ENCODE data around the gene RERE.

Gene RERE

DNA sequence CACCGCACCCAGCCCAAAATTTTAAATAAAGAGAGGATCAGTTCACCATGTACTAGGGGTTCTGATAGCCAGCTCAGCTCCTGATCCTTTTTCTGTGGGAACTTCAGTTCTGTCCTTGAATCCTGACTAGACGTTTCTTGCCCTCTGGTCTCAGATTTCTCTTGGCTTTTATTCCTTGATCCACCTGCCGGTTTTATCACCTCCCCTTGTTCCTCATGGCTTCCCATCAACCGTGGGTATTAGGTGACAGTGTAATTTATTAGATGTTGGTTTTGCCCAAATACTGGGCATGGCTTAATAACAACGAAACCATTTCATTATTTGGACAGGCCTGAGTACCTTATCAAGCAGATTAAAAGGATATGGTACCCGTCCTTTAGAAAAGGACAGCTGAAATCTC is 477.0 kb downstream of the RERE start:
- H3K27ac ChIP-seq (ENCODE audit: extremely low read depth, low read depth, low read length) = no peak overlapping the region
- no peaks in the 10 kb centered on the region for H3K9me3 ChIP-seq (ENCODE audit: control insufficient read depth, insufficient read depth, low read depth, low read length)
- no peak for TF ChIP-seq ZNF843 (tag by site-specific recombination; IDR thresholded peaks at IDR 0.05)
- no peak for TF ChIP-seq ZNF133 (tag by site-specific recombination; IDR thresholded peaks at IDR 0.05)
- TF ChIP-seq, protein P1, sequence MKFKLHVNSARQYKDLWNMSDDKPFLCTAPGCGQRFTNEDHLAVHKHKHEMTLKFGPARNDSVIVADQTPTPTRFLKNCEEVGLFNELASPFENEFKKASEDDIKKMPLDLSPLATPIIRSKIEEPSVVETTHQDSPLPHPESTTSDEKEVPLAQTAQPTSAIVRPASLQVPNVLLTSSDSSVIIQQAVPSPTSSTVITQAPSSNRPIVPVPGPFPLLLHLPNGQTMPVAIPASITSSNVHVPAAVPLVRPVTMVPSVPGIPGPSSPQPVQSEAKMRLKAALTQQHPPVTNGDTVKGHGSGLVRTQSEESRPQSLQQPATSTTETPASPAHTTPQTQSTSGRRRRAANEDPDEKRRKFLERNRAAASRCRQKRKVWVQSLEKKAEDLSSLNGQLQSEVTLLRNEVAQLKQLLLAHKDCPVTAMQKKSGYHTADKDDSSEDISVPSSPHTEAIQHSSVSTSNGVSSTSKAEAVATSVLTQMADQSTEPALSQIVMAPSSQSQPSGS (tag by site-specific recombination; IDR thresholded peaks at IDR 0.05; ENCODE audit: low read depth) = no peak
- TF ChIP-seq GLI4 (tag by site-specific recombination; IDR thresholded peaks at IDR 0.05) = no peak
- no peak overlapping the region for H3K4me3 ChIP-seq (ENCODE audit: low read depth, low read length)
- H3K4me1 ChIP-seq (ENCODE audit: control insufficient read depth, insufficient read depth, low read length) = peaks cover 3% of the 10 kb centered on the region; the same call in 1 of the 2 replicates
- no peaks in the 10 kb centered on the region for H3K36me3 ChIP-seq (ENCODE audit: control insufficient read depth in 2 of 2, insufficient read depth in 1 of 2, low read length in 2 of 2)
- CTCF ChIA-PET = interaction anchor here (0.8 kb wide), 1 partner anchor 671 kb away, joined by 6 read pairs; no protein-coding TSS in a partner anchor
- POLR2A ChIA-PET = no interaction called here

DNA sequence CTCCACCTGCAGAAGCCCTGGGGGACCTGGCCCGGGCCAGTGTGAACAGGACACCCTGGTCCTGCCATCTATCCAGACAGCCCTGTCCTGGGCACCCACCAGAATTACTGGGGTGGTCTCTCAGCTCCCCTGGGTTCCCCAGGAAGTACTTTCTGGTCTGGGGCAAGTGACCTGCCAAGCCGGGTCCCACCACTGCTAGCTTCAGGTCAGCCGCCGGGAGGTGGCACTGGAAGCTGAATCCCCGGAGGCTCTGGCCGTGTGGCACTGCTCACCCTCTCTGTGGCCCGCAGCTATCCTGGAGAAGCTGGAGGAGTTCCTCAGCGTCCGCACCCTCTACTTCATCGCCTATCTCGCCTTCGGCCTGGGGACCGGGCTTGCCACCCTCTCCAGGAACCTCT is 478.2 kb downstream of the RERE start:
- Histone ChIP-seq H3K36me3 (ENCODE audit: control insufficient read depth in 2 of 2, insufficient read depth in 1 of 2, low read length in 2 of 2) (no peaks in the 10 kb centered on the region), H3K4me1 (ENCODE audit: control insufficient read depth, insufficient read depth, low read length) (peaks cover 3% of the 10 kb centered on the region; the same call in 1 of the 2 replicates), H3K4me3 (ENCODE audit: low read depth, low read length) (no peak overlapping the region), H3K9me3 (ENCODE audit: control insufficient read depth, insufficient read depth, low read depth, low read length) (no peaks in the 10 kb centered on the region), H3K27ac (ENCODE audit: extremely low read depth, low read depth, low read length) (no peak overlapping the region)
- TF ChIP-seq GLI2 (tag by site-specific recombination; IDR thresholded peaks at IDR 0.05; ENCODE audit: borderline replicate concordance, low read depth) = no peak
- TF ChIP-seq, protein P2, sequence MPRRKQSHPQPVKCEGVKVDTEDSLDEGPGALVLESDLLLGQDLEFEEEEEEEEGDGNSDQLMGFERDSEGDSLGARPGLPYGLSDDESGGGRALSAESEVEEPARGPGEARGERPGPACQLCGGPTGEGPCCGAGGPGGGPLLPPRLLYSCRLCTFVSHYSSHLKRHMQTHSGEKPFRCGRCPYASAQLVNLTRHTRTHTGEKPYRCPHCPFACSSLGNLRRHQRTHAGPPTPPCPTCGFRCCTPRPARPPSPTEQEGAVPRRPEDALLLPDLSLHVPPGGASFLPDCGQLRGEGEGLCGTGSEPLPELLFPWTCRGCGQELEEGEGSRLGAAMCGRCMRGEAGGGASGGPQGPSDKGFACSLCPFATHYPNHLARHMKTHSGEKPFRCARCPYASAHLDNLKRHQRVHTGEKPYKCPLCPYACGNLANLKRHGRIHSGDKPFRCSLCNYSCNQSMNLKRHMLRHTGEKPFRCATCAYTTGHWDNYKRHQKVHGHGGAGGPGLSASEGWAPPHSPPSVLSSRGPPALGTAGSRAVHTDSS (tag by site-specific recombination; IDR thresholded peaks at IDR 0.05) = no peak
- no peak for TF ChIP-seq ZNF768 (tag by site-specific recombination; IDR thresholded peaks at IDR 0.05)
- no peak for TF ChIP-seq ZNF658 (tag by site-specific recombination; IDR thresholded peaks at IDR 0.05)
- no peak for TF ChIP-seq ZNF549 (tag by site-specific recombination; IDR thresholded peaks at IDR 0.05)
- TF ChIP-seq ZNF701 (tag by site-specific recombination; IDR thresholded peaks at IDR 0.05) = no peak
- TF ChIP-seq ZNF266 (tag by site-specific recombination; IDR thresholded peaks at IDR 0.05; ENCODE audit: low read depth) = no peak
- ChIA-PET CTCF (interaction anchor here (0.7 to 1.0 kb wide), 2 partner anchors 11 to 357 kb away, joined by 3 read pairs; no protein-coding TSS in a partner anchor), POLR2A (interaction anchor here (0.6 kb wide), 1 partner anchor 64 kb away, joined by 4 read pairs; no protein-coding TSS in a partner anchor)

DNA sequence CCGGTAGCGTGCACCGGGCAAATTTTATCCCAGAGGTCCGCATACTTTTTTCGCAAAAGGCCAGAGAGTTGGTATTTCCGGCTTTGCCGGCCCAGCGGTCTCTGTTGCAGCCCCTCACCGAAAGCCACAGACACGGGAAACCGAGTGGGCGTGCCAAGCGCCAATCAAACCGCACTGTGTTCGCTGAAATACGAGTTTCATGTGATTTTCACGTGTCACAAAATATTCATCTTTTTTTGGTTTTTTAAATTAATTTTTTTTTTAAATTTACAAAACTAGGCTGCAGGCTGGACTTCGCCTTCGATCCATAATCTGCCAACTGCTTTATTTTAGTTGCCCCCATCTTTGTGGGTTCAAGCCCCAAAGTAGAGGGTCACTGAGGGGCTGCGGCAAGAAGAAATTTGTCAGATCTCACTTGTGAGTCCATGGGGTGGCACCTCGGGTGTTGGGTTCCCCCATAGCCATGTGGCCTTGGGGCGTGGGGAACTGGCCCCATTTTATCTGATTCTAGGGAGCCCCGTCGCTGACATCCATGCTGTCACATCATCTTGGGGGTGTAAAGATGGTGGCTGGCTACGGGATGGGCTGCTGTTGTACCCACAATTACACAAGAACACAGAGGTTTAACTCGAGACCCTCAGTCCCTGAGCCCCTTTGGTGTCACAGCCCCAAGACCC is 478.8 kb downstream of the RERE start:
- no peak overlapping the region for H3K27ac ChIP-seq (ENCODE audit: extremely low read depth, low read depth, low read length)
- no peaks in the 10 kb centered on the region for H3K9me3 ChIP-seq (ENCODE audit: control insufficient read depth, insufficient read depth, low read depth, low read length)
- peaks cover 2% of the 10 kb centered on the region; the same call in 1 of the 2 replicates for H3K4me1 ChIP-seq (ENCODE audit: control insufficient read depth, insufficient read depth, low read length)
- ChIA-PET POLR2A (no interaction called here), CTCF (interaction anchor here (0.7 to 1.3 kb wide), 3 partner anchors 11 to 356 kb away, joined by 3 read pairs; no protein-coding TSS in a partner anchor)
- H3K4me3 ChIP-seq (ENCODE audit: low read depth, low read length) = no peak overlapping the region
- H3K36me3 ChIP-seq (ENCODE audit: control insufficient read depth in 2 of 2, insufficient read depth in 1 of 2, low read length in 2 of 2) = no peaks in the 10 kb centered on the region
- TF ChIP-seq OSR2 (tag by site-specific recombination; IDR thresholded peaks at IDR 0.05) (no peak), ZNF544 (tag by site-specific recombination; IDR thresholded peaks at IDR 0.05) (no peak), ZNF529 (tag by site-specific recombination; IDR thresholded peaks at IDR 0.05; ENCODE audit: insufficient replicate concordance) (no peak), ZNF654 (tag by site-specific recombination; IDR thresholded peaks at IDR 0.05; ENCODE audit: low read depth) (no peak), ZNF768 (tag by site-specific recombination; IDR thresholded peaks at IDR 0.05) (no peak), ZNF701 (tag by site-specific recombination; IDR thresholded peaks at IDR 0.05) (no peak), ZBTB8A (tag by site-specific recombination; IDR thresholded peaks at IDR 0.05) (no peak), WT1 (tag by site-specific recombination; IDR thresholded peaks at IDR 0.05) (no peak)
- TF ChIP-seq, protein P3, sequence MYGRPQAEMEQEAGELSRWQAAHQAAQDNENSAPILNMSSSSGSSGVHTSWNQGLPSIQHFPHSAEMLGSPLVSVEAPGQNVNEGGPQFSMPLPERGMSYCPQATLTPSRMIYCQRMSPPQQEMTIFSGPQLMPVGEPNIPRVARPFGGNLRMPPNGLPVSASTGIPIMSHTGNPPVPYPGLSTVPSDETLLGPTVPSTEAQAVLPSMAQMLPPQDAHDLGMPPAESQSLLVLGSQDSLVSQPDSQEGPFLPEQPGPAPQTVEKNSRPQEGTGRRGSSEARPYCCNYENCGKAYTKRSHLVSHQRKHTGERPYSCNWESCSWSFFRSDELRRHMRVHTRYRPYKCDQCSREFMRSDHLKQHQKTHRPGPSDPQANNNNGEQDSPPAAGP (tag by site-specific recombination; IDR thresholded peaks at IDR 0.05) = no peak
- TF ChIP-seq, protein P4, sequence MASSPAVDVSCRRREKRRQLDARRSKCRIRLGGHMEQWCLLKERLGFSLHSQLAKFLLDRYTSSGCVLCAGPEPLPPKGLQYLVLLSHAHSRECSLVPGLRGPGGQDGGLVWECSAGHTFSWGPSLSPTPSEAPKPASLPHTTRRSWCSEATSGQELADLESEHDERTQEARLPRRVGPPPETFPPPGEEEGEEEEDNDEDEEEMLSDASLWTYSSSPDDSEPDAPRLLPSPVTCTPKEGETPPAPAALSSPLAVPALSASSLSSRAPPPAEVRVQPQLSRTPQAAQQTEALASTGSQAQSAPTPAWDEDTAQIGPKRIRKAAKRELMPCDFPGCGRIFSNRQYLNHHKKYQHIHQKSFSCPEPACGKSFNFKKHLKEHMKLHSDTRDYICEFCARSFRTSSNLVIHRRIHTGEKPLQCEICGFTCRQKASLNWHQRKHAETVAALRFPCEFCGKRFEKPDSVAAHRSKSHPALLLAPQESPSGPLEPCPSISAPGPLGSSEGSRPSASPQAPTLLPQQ (tag by site-specific recombination; IDR thresholded peaks at IDR 0.05) = no peak
- TF ChIP-seq, protein P5, sequence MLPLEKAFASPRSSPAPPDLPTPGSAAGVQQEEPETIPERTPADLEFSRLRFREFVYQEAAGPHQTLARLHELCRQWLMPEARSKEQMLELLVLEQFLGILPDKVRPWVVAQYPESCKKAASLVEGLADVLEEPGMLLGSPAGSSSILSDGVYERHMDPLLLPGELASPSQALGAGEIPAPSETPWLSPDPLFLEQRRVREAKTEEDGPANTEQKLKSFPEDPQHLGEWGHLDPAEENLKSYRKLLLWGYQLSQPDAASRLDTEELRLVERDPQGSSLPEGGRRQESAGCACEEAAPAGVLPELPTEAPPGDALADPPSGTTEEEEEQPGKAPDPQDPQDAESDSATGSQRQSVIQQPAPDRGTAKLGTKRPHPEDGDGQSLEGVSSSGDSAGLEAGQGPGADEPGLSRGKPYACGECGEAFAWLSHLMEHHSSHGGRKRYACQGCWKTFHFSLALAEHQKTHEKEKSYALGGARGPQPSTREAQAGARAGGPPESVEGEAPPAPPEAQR (tag by site-specific recombination; IDR thresholded peaks at IDR 0.05) = no peak
- TF ChIP-seq, protein P6, sequence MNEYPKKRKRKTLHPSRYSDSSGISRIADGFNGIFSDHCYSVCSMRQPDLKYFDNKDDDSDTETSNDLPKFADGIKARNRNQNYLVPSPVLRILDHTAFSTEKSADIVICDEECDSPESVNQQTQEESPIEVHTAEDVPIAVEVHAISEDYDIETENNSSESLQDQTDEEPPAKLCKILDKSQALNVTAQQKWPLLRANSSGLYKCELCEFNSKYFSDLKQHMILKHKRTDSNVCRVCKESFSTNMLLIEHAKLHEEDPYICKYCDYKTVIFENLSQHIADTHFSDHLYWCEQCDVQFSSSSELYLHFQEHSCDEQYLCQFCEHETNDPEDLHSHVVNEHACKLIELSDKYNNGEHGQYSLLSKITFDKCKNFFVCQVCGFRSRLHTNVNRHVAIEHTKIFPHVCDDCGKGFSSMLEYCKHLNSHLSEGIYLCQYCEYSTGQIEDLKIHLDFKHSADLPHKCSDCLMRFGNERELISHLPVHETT (tag by site-specific recombination; IDR thresholded peaks at IDR 0.05) = no peak
- TF ChIP-seq, protein P7, sequence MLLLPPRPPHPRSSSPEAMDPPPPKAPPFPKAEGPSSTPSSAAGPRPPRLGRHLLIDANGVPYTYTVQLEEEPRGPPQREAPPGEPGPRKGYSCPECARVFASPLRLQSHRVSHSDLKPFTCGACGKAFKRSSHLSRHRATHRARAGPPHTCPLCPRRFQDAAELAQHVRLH (tag by site-specific recombination; IDR thresholded peaks at IDR 0.05) = no peak

Data from HEK293 (cell line).